Measurements from ENCODE around the gene PKIB.

GRCh38 chr6:122727244-122727643, 117.0 kb downstream of the PKIB start:
- no peak for TF ChIP-seq RCOR1 (IDR thresholded peaks at IDR 0.05; ENCODE audit: low read depth, low read length)
- TF ChIP-seq POLR2A (IDR thresholded peaks at IDR 0.05; ENCODE audit: low read length): no peak
- TF ChIP-seq EP300 (IDR thresholded peaks at IDR 0.05): no peak
- TF ChIP-seq USF2 (IDR thresholded peaks at IDR 0.05): no peak
- no peak for TF ChIP-seq RNF2 (IDR thresholded peaks at IDR 0.05; ENCODE audit: borderline replicate concordance, low read depth)
- no peak for TF ChIP-seq JUN (IDR thresholded peaks at IDR 0.05)
- no peak for TF ChIP-seq ELK1 (IDR thresholded peaks at IDR 0.05; ENCODE audit: low read depth, low read length)
- TF ChIP-seq CTCF (IDR thresholded peaks at IDR 0.05): no peak

Measured in A549 (cell line).